ENCODE data around the gene CNTNAP2.

CNTNAP2 gene

DNA sequence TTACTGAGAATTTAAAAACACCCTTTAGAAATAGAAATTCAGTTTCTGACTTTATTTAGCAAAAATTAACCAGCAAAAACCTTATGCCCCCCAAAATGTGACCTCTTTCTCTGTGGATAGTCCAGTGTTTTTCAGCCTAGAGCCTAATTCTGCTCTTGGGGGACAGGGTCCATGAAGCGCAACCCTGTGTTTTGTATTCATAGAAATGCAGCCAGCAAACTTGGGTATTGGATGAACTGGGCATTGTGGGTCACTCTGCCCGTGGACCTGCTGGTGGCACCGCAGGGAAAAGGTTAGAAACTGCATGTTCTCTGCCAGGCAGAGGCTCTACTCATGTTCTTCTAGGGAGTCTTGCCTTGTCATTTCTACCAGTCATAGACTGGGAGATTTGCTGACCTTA, 1686.5 kb downstream of the CNTNAP2 start:
- TF ChIP-seq, protein P1, sequence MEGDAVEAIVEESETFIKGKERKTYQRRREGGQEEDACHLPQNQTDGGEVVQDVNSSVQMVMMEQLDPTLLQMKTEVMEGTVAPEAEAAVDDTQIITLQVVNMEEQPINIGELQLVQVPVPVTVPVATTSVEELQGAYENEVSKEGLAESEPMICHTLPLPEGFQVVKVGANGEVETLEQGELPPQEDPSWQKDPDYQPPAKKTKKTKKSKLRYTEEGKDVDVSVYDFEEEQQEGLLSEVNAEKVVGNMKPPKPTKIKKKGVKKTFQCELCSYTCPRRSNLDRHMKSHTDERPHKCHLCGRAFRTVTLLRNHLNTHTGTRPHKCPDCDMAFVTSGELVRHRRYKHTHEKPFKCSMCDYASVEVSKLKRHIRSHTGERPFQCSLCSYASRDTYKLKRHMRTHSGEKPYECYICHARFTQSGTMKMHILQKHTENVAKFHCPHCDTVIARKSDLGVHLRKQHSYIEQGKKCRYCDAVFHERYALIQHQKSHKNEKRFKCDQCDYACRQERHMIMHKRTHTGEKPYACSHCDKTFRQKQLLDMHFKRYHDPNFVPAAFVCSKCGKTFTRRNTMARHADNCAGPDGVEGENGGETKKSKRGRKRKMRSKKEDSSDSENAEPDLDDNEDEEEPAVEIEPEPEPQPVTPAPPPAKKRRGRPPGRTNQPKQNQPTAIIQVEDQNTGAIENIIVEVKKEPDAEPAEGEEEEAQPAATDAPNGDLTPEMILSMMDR (IDR thresholded peaks at IDR 0.05; ENCODE audit: borderline replicate concordance, extremely low read depth, low read length, poor library complexity, severe bottlenecking) = no peak
- TF ChIP-seq EZH2 (IDR thresholded peaks at IDR 0.05; ENCODE audit: borderline replicate concordance, low read depth, low read length, severe bottlenecking) = no peak
- no peak overlapping the region for H3K27ac ChIP-seq (ENCODE audit: low read length)
- H3K9me3 ChIP-seq (ENCODE audit: insufficient read depth, low read length, severe bottlenecking) = no peaks in the 10 kb centered on the region
- no peak overlapping the region for H3K4me3 ChIP-seq (ENCODE audit: low read depth in 1 of 2, low read length in 2 of 2)
- no peak overlapping the region for H2AFZ ChIP-seq (ENCODE audit: low read depth, low read length)
- H3K4me2 ChIP-seq (ENCODE audit: insufficient read depth, low read length) = no peak overlapping the region
- H3K79me2 ChIP-seq (ENCODE audit: insufficient read depth, low read length) = no peaks in the 10 kb centered on the region
- no peaks in the 10 kb centered on the region for H3K27me3 ChIP-seq (ENCODE audit: insufficient read depth, low read length, poor library complexity)
- ATAC-seq (ENCODE audit: insufficient read depth, low read depth) = no peak
- no peak for DNase-seq
- H3K36me3 ChIP-seq (ENCODE audit: insufficient read depth, low read length) = no peaks in the 10 kb centered on the region
- no peaks in the 10 kb centered on the region for H3K4me1 ChIP-seq (ENCODE audit: insufficient read depth, low read length)
- no peaks in the 10 kb centered on the region for H4K20me1 ChIP-seq (ENCODE audit: insufficient read depth, low read length)
- no peak overlapping the region for H3K9ac ChIP-seq (ENCODE audit: low read depth, low read length)

- no peaks in the 10 kb centered on the region for H3K27me3 ChIP-seq (ENCODE audit: insufficient read depth, low read length, poor library complexity)
- no peaks in the 10 kb centered on the region for H3K36me3 ChIP-seq (ENCODE audit: insufficient read depth, low read length)
- TF ChIP-seq, protein P1 (IDR thresholded peaks at IDR 0.05; ENCODE audit: borderline replicate concordance, extremely low read depth, low read length, poor library complexity, severe bottlenecking) = no peak
- TF ChIP-seq EZH2 (IDR thresholded peaks at IDR 0.05; ENCODE audit: borderline replicate concordance, low read depth, low read length, severe bottlenecking) = no peak
- no peaks in the 10 kb centered on the region for H3K4me1 ChIP-seq (ENCODE audit: insufficient read depth, low read length)
- no peak overlapping the region for H3K9ac ChIP-seq (ENCODE audit: low read depth, low read length)
- H3K27ac ChIP-seq (ENCODE audit: low read length) = no peak overlapping the region
- no peaks in the 10 kb centered on the region for H3K79me2 ChIP-seq (ENCODE audit: insufficient read depth, low read length)
- H4K20me1 ChIP-seq (ENCODE audit: insufficient read depth, low read length) = no peaks in the 10 kb centered on the region
- no peaks in the 10 kb centered on the region for H3K9me3 ChIP-seq (ENCODE audit: insufficient read depth, low read length, severe bottlenecking)
- ATAC-seq (ENCODE audit: insufficient read depth, low read depth) = no peak
- DNase-seq = no peak
- no peak overlapping the region for H2AFZ ChIP-seq (ENCODE audit: low read depth, low read length)
- H3K4me3 ChIP-seq (ENCODE audit: low read depth in 1 of 2, low read length in 2 of 2) = no peak overlapping the region
- H3K4me2 ChIP-seq (ENCODE audit: insufficient read depth, low read length) = no peak overlapping the region
Observed at GRCh38 chr7:147803606-147804005, 1687.0 kb downstream of the CNTNAP2 start.

DNA sequence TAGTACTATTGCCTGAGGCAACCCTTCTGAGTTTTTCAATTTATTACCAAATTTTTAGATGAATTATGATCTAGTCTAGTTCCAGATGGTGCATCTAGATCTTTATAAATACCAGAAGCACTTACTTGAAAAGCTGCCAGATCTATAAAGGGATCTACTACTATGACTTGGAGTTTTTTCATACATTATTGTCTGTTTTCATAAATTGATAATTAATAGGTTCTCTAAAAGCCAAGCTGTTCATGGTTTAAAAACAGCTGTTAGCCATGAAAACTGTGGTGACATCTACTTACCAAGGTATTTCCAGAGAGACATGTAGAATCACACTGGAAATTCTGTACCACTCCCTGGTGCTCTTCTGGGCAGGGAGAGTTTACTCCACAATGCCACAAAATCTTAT, 1687.4 kb downstream of the CNTNAP2 start:
- ATAC-seq (ENCODE audit: insufficient read depth, low read depth) (no peak), DNase-seq (no peak)
- Histone ChIP-seq H3K36me3 (ENCODE audit: insufficient read depth, low read length) (no peaks in the 10 kb centered on the region), H3K79me2 (ENCODE audit: insufficient read depth, low read length) (no peaks in the 10 kb centered on the region), H3K4me2 (ENCODE audit: insufficient read depth, low read length) (no peak overlapping the region), H3K9ac (ENCODE audit: low read depth, low read length) (no peak overlapping the region), H4K20me1 (ENCODE audit: insufficient read depth, low read length) (no peaks in the 10 kb centered on the region), H2AFZ (ENCODE audit: low read depth, low read length) (no peak overlapping the region), H3K9me3 (ENCODE audit: insufficient read depth, low read length, severe bottlenecking) (no peaks in the 10 kb centered on the region), H3K27me3 (ENCODE audit: insufficient read depth, low read length, poor library complexity) (no peaks in the 10 kb centered on the region), H3K4me3 (ENCODE audit: low read depth in 1 of 2, low read length in 2 of 2) (no peak overlapping the region), H3K4me1 (ENCODE audit: insufficient read depth, low read length) (no peaks in the 10 kb centered on the region), H3K27ac (ENCODE audit: low read length) (no peak overlapping the region)
- no peak for TF ChIP-seq EZH2 (IDR thresholded peaks at IDR 0.05; ENCODE audit: borderline replicate concordance, low read depth, low read length, severe bottlenecking)
- TF ChIP-seq, protein P1 (IDR thresholded peaks at IDR 0.05; ENCODE audit: borderline replicate concordance, extremely low read depth, low read length, poor library complexity, severe bottlenecking) = no peak
